Cardiac fibroblast (primary cell): ENCODE results near the gene GALNT12.

ENCODE experiments used
- DNase-seq, 2 donors: peaks; one replicate each; pipeline versions ENCODE4 v3.0.0 to v3.0.0-alpha.2; 2010; ENCODE audit warnings: low read depth in 2 of 2
- H3K4me3 ChIP-seq, 2 donors: replicated peaks in 1 of 2; 1 replicate in 1 of 2; 2 replicates in 1 of 2; pipeline ENCODE4 v1.5.1; 2011; ENCODE audit warnings: low read depth in 2 of 2, low read length in 2 of 2, mild to moderate bottlenecking in 2 of 2, moderate library complexity in 1 of 2
- TF ChIP-seq, protein P1 (sequence below): IDR thresholded peaks from one replicate; pipeline ENCODE4 v1.5.1; 2011; ENCODE audit warnings: low read depth, mild to moderate bottlenecking, low read length, inconsistent platforms

The GALNT12 gene

DNA sequence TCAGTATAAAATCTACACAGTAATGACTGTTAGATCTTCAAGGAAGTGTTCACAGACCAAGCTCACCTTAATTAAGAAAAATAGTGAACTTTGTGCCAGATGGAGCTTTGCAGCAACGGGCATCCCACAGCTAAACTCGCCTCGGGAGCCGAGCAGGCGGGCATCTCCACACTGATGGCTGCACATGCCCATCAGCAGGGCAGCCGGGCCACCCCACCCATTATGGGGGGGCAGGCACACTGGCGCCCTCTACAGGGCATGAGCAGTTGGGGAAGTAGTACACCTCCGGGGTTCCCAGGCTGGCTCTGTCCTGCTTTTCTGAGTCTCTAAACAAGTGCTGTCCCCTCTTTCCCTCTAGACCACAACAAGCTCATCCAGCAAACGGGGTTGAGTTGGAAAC, 32.7 kb upstream of the GALNT12 start:
- TF ChIP-seq, protein P1, sequence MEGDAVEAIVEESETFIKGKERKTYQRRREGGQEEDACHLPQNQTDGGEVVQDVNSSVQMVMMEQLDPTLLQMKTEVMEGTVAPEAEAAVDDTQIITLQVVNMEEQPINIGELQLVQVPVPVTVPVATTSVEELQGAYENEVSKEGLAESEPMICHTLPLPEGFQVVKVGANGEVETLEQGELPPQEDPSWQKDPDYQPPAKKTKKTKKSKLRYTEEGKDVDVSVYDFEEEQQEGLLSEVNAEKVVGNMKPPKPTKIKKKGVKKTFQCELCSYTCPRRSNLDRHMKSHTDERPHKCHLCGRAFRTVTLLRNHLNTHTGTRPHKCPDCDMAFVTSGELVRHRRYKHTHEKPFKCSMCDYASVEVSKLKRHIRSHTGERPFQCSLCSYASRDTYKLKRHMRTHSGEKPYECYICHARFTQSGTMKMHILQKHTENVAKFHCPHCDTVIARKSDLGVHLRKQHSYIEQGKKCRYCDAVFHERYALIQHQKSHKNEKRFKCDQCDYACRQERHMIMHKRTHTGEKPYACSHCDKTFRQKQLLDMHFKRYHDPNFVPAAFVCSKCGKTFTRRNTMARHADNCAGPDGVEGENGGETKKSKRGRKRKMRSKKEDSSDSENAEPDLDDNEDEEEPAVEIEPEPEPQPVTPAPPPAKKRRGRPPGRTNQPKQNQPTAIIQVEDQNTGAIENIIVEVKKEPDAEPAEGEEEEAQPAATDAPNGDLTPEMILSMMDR = peak; percentile 84
- peak; percentile 16 to 41 for DNase-seq
- H3K4me3 ChIP-seq = no peak overlapping the region

- H3K4me3 ChIP-seq = no peak overlapping the region
- TF ChIP-seq, protein P1 = peak; percentile 74
- peak; percentile 82 to 85 for DNase-seq
These were observed 31.5 kb upstream of the GALNT12 start for GRCh38 chr9:98775831-98776441.

GRCh38 chr9:98777618-98778017, 29.9 kb upstream of the GALNT12 start:
- no peak overlapping the region for H3K4me3 ChIP-seq
- TF ChIP-seq, protein P1 = no peak
- no peak for DNase-seq

GRCh38 chr9:98778251-98778650, 29.2 kb upstream of the GALNT12 start:
- TF ChIP-seq, protein P1 = no peak
- no peak for DNase-seq
- no peak overlapping the region for H3K4me3 ChIP-seq

GRCh38 chr9:98778711-98779530, 28.5 kb upstream of the GALNT12 start:
- no peak for DNase-seq
- H3K4me3 ChIP-seq = no peak overlapping the region
- TF ChIP-seq, protein P1 = no peak

GRCh38 chr9:98780059-98780749, 27.3 kb upstream of the GALNT12 start:
- DNase-seq = no peak
- no peak overlapping the region for H3K4me3 ChIP-seq
- TF ChIP-seq, protein P1 = no peak
